Chondrocyte (in vitro differentiated cells): ENCODE data around the gene PPP3CB. TPM values are rescaled to one million over a fixed set of nuclear protein-coding genes. Genes with fewer than 3 reads are reported as not detected.
A peak's percentile ranks its signal among the peaks of the same experiment; 100 is the strongest.

Experiments used
- DNase-seq: peaks from one replicate; pipeline ENCODE4 v3.0.0; 2021; ENCODE audit warnings: mixed read lengths, low spot score
- H3K27ac Mint-ChIP-seq: one replicate; pipeline ENCODE4 v1.8.0; 2021; ENCODE audit warnings: mild to moderate bottlenecking, moderate library complexity, mixed read lengths; ENCODE audit not compliant: unreplicated experiment
- H3K27me3 Mint-ChIP-seq: 2 replicates; pipeline ENCODE4 v1.8.0; 2021; ENCODE audit warnings: low read depth, mixed read lengths
- H3K36me3 Mint-ChIP-seq: 2 replicates; pipeline ENCODE4 v1.8.0; 2021; ENCODE audit warnings: low read depth, mixed read lengths
- H3K4me1 Mint-ChIP-seq: 2 replicates; pipeline ENCODE4 v1.8.0; 2021; ENCODE audit warnings: low read depth, mild to moderate bottlenecking, mixed read lengths
- H3K4me3 Mint-ChIP-seq: one replicate; pipeline ENCODE4 v1.8.0; 2021; ENCODE audit warnings: mild to moderate bottlenecking, moderate library complexity, mixed read lengths; ENCODE audit not compliant: unreplicated experiment
- H3K9me3 Mint-ChIP-seq: 2 replicates; pipeline ENCODE4 v1.8.0; 2021; ENCODE audit warnings: low read depth, mixed read lengths
- total RNA-seq: library from RNA; stranded (reverse); gene quantifications from 3 replicates; pipeline ENCODE4 v1.2.1, GENCODE V29; 2021
- TF ChIP-seq, protein P1 (sequence below): fragments of 200-600 bp; sonication (generic); IDR thresholded peaks from 2 replicates; pipeline ENCODE4 v1.5.0; 2021; ENCODE audit warnings: antibody characterized with exemption, mild to moderate bottlenecking, moderate library complexity

PPP3CB gene
- total RNA-seq, 1 donor from 2014 or later = 61.1 TPM

DNA sequence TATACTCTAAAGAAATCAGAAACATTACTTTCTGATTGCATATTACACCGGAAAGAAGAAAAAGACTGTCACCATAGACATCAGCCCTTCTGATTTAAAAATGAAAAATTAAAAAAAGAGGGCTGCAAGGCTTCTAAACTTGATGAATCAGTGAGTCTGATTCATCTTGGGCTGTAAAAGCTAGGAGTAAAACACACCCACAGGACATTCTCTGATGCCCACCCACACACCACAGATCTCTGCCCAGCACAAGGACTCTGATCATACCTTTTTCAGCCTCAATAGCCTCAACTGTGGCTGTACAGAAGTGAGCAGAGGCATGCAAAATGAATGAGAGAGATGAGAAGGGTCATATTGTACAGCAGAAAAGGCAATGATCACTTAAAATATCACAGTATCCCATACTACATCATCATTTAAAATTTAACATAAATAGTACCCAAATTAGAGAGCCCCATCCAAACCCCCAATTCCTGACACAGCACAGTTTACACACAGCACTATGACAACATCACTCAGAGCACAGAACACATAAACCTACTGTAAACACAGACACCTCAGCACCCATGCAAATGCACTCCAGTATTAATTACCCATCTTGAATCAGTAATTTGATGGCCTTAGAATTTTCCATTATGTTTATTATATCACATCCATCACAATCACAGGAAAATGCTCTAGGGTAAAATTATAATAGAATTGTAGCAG is 56.1 kb downstream of the PPP3CB start:
- TF ChIP-seq, protein P1, sequence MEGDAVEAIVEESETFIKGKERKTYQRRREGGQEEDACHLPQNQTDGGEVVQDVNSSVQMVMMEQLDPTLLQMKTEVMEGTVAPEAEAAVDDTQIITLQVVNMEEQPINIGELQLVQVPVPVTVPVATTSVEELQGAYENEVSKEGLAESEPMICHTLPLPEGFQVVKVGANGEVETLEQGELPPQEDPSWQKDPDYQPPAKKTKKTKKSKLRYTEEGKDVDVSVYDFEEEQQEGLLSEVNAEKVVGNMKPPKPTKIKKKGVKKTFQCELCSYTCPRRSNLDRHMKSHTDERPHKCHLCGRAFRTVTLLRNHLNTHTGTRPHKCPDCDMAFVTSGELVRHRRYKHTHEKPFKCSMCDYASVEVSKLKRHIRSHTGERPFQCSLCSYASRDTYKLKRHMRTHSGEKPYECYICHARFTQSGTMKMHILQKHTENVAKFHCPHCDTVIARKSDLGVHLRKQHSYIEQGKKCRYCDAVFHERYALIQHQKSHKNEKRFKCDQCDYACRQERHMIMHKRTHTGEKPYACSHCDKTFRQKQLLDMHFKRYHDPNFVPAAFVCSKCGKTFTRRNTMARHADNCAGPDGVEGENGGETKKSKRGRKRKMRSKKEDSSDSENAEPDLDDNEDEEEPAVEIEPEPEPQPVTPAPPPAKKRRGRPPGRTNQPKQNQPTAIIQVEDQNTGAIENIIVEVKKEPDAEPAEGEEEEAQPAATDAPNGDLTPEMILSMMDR = no peak
- no peak for DNase-seq
- Mint-ChIP-seq H3K36me3 (peaks cover 15% of the 10 kb centered on the region), H3K27ac (peak overlapping the region; percentile 41), H3K4me1 (peaks cover 14% of the 10 kb centered on the region), H3K9me3 (no peaks in the 10 kb centered on the region), H3K27me3 (no peaks in the 10 kb centered on the region), H3K4me3 (no peak overlapping the region)

DNA sequence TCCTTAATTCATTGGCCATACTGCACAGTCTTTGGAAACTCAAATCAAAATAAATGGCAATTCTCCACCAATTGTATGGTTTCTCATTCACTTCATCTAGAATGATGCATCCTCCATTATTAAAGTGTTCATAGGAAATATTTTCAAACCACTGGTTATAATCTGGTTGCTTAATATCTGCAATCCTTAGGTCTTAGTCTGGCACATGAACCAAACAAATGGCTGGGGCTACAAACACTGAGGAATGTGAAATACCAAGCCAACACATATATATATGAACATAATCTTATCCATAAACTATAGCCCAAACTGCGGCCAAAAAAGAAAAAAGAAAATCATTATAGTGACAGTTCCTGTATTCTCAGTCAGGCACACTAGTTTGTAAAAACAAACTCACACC is 56.8 kb downstream of the PPP3CB start:
- H3K27me3 Mint-ChIP-seq = no peaks in the 10 kb centered on the region
- no peaks in the 10 kb centered on the region for H3K9me3 Mint-ChIP-seq
- no peak overlapping the region for H3K4me3 Mint-ChIP-seq
- no peak for DNase-seq
- TF ChIP-seq, protein P1 = no peak
- H3K4me1 Mint-ChIP-seq = peaks cover 14% of the 10 kb centered on the region
- H3K36me3 Mint-ChIP-seq = peaks cover 12% of the 10 kb centered on the region
- H3K27ac Mint-ChIP-seq = peak overlapping the region; percentile 41

DNA sequence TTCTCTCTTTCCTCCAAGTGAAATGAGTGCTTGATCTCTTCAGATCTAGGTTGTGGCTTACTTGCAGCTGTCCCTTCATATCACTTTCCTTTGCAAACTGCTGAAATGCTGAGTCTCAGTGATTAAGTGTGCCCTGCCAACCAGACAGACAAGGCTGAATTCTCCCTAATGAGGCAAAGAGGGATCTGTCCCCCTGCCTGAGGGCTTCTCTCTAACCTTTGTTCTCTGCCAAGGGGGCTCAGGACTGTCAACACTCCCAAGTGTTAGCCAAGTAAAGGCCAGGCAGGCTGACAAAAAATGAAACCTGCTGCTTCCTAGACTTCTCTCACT is 62.3 kb downstream of the PPP3CB start, which contains the start of gene MSS51:
Gene MSS51 (minus strand): TSS at position 24 of the 330 bp plus-strand sequence. CDS start 5,277 bp downstream, outside the sequence.
- TF ChIP-seq, protein P1 = no peak
- H3K9me3 Mint-ChIP-seq = no peaks in the 10 kb centered on the region
- H3K4me1 Mint-ChIP-seq = no peaks in the 10 kb centered on the region
- peaks cover 13% of the 10 kb centered on the region for H3K36me3 Mint-ChIP-seq
- no peak for DNase-seq
- H3K4me3 Mint-ChIP-seq = no peak within 1 kb of the TSS
- H3K27ac Mint-ChIP-seq = no peak within 1 kb of the TSS
- no peaks in the 10 kb centered on the region for H3K27me3 Mint-ChIP-seq

DNA sequence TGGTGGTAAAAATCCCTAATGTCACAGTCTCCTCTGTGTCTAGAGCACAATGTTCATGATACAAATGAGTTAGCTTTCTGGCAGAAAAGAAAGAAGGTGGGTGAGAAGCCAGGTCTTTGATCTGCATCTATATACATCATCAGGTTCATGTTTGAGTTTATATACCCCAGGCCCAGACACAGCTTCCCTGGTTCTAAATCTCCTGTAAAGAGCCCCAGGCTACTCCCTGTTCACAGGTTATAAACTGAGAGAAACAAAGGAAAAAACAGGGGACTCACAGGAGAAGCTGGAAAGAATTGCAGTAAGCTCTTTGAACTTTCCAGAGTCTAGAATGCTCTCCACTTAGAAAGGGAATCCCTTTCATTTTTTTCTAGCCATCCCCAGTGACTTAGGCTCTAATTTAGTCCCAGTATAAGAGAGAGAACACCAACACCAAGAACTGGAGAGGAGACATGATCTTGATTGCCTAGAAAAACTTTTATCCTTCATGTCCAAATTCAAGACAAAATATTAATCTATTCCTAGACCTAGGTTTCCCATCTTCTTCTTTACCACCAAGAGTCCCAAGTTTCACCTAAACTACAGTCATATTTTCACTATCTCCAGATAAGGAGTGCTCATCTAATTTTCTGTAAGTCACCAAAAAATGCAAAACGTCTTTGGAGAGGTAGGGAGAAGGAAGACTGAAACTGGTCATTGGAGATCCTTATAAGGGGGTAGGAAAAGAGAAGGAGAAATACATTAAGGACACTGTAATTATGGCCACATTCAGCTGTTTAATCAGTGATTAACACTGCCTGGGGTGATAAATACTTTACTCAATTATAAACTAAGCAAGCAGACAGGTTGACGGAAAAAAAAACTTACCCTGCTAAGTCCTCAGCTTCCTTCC is 62.9 kb downstream of the PPP3CB start:
- Mint-ChIP-seq H3K4me1 (no peaks in the 10 kb centered on the region), H3K27me3 (no peaks in the 10 kb centered on the region), H3K27ac (no peak overlapping the region), H3K4me3 (no peak overlapping the region), H3K36me3 (peaks cover 14% of the 10 kb centered on the region), H3K9me3 (no peaks in the 10 kb centered on the region)
- DNase-seq = no peak
- TF ChIP-seq, protein P1 = no peak

DNA sequence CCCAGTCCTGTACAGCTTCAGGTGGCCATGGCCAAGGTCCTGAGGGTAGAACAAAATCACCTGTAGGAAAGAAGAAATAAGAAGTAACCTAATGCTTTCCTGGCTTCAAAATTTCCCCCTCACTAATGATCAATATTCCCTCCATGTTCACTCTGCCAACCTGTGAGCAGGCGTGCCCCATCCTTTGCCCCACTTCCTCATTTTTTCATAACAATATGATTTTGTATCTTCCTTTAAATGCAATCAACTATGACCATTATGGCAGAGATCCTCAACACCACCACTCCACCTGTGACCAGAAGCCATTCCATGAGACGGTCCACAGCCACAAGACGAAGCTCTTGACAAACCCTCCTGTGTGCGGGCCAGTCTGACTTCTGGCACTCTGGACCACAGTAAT is 69.5 kb downstream of the PPP3CB start:
- Mint-ChIP-seq H3K27me3 (no peaks in the 10 kb centered on the region), H3K27ac (no peak overlapping the region), H3K36me3 (peaks cover 42% of the 10 kb centered on the region), H3K9me3 (no peaks in the 10 kb centered on the region), H3K4me1 (no peaks in the 10 kb centered on the region), H3K4me3 (no peak overlapping the region)
- TF ChIP-seq, protein P1 = no peak
- no peak for DNase-seq
